K562 (cell line): ENCODE measurements around the gene TFF1. TPM values are rescaled to one million over a fixed set of nuclear protein-coding genes. Genes with fewer than 3 reads are reported as not detected.

Experiments used
- ARID1B ChIP-seq: fragments of 450-650 bp; IDR thresholded peaks from 2 replicates; pipeline ENCODE4 v1.6.1; 2016; ENCODE audit warnings: antibody characterized with exemption, mild to moderate bottlenecking, inconsistent platforms
- ARID3A ChIP-seq: IDR thresholded peaks from 2 replicates; pipeline ENCODE4 v1.6.1; 2012; ENCODE audit warnings: low read depth, low read length, improper control_type of control experiment, borderline replicate concordance
- BRD9 ChIP-seq: fragments of 450-650 bp; IDR thresholded peaks from 2 replicates; pipeline ENCODE4 v1.6.1; 2018; ENCODE audit warnings: low read depth; ENCODE audit not compliant: partially characterized antibody
- CUX1 ChIP-seq: fragments of 200-800 bp; sonication (Bioruptor generic); IDR thresholded peaks from 2 replicates; pipeline ENCODE4 v1.6.1; 2016; ENCODE audit warnings: missing genetic modification characterization, missing compliant biosample characterization
- EP300 ChIP-seq: IDR thresholded peaks from 2 replicates; pipeline ENCODE4 v1.6.1; 2012; ENCODE audit warnings: low read length, improper control_type of control experiment
- FOXM1 ChIP-seq, 2 experiments: fragments of 450-650 bp in 1 of 2; sonication (generic) in 1 of 2; formaldehyde crosslinking in 1 of 2; IDR thresholded peaks; 2 replicates each; pipeline versions ENCODE4 v1.6.1 to v1.9.0; 2017 to 2022; ENCODE audit warnings: low read depth in 2 of 2, mild to moderate bottlenecking in 2 of 2, missing genetic modification reagents in 1 of 2, moderate library complexity in 1 of 2
- HDAC2 ChIP-seq: fragments of 450-650 bp; IDR thresholded peaks from 2 replicates; pipeline ENCODE4 v1.6.1; 2016; ENCODE audit warnings: mild to moderate bottlenecking
- HEY1 ChIP-seq: fragments of 250-450 bp; sonication (Bioruptor Pico); IDR thresholded peaks from 2 replicates; pipeline ENCODE4 v1.5.0; 2020; ENCODE audit warnings: mild to moderate bottlenecking, moderate library complexity, borderline replicate concordance
- HMG20B ChIP-seq: fragments of 250-450 bp; sonication (Bioruptor Pico); IDR thresholded peaks from 2 replicates; pipeline ENCODE4 v1.5.0; 2021; ENCODE audit warnings: mild to moderate bottlenecking
- ID3 ChIP-seq, 2 experiments: fragments of 250-450 bp in 1 of 2; fragments of 450-650 bp in 1 of 2; sonication (Bioruptor Pico) in 1 of 2; IDR thresholded peaks; 2 replicates each; pipeline versions ENCODE4 v1.6.1 to v1.8.0; 2016 to 2021; ENCODE audit warnings: mild to moderate bottlenecking in 2 of 2, moderate library complexity in 2 of 2, missing compliant biosample characterization in 1 of 2, missing genetic modification characterization in 1 of 2
- JUN ChIP-seq, 2 experiments: sonication (generic) in 1 of 2; formaldehyde crosslinking in 1 of 2; IDR thresholded peaks; 2 replicates each; pipeline versions ENCODE4 v1.6.1 to v1.8.0; 2012 to 2022; ENCODE audit warnings: borderline replicate concordance in 2 of 2, mild to moderate bottlenecking in 2 of 2, improper control_type of control experiment in 1 of 2, low read depth in 1 of 2, low read length in 1 of 2, missing genetic modification reagents in 1 of 2
- L3MBTL2 ChIP-seq: fragments of 450-650 bp; IDR thresholded peaks from 2 replicates; pipeline ENCODE4 v1.6.1; 2016; ENCODE audit warnings: mild to moderate bottlenecking, moderate library complexity
- MBD2 ChIP-seq: sonication (generic); IDR thresholded peaks from 2 replicates; pipeline ENCODE4 v1.6.1; 2016; ENCODE audit warnings: low read depth, borderline replicate concordance
- RCOR1 ChIP-seq, 2 experiments: IDR thresholded peaks; 2 replicates each; pipeline ENCODE4 v1.6.1; 2012; ENCODE audit warnings: low read depth in 2 of 2, low read length in 2 of 2, borderline replicate concordance in 1 of 2, improper control_type of control experiment in 1 of 2
- SPI1 ChIP-seq: IDR thresholded peaks from 2 replicates; pipeline ENCODE4 v1.6.1; 2011; ENCODE audit warnings: low read depth, low read length, control low read depth, borderline replicate concordance
- ZFP36 ChIP-seq: fragments of 150-350 bp; IDR thresholded peaks from 2 replicates; pipeline ENCODE4 v1.6.1; 2018; ENCODE audit warnings: low read length, low read depth; ENCODE audit not compliant: partially characterized antibody
- ZKSCAN8 ChIP-seq: fragments of 200-800 bp; sonication (Bioruptor generic); IDR thresholded peaks from 2 replicates; pipeline ENCODE4 v1.6.1; 2016; ENCODE audit warnings: missing genetic modification characterization, missing compliant biosample characterization
- ZNF436 ChIP-seq: fragments of 250-450, 450-650 bp; sonication (Bioruptor Pico); formaldehyde crosslinking; IDR thresholded peaks from 2 replicates; pipeline ENCODE4 v1.7.0; 2020; ENCODE audit warnings: mild to moderate bottlenecking
- polyA plus RNA-seq, 8 experiments: library from polyadenylated mRNA; depleted of rRNA in 4 of 8; stranded (reverse) in 5 of 8; unstranded in 3 of 8; fragments of >200 nt; fragmentation: Nextera tagmentation in 2 of 8; fragmentation: Illumina TruSeq in 1 of 8; extraction: Ambion mirVana in 2 of 8; extraction: Trizol in 1 of 8; gene quantifications; 2 replicates each; pipeline versions ENCODE4 v1.2.1 to v1.2.3, GENCODE V29; 2011 to 2014; ENCODE audit warnings: inconsistent platforms in 1 of 8, missing spikeins in 1 of 8
- total RNA-seq, 7 experiments: library from RNA; depleted of rRNA in 6 of 7; stranded (reverse); fragments of >200 nt in 6 of 7; fragmentation: Illumina TruSeq in 2 of 7; extraction: Trizol in 2 of 7; gene quantifications; 2 replicates each; pipeline versions ENCODE4 v1.2.1 to v1.2.3, GENCODE V29; 2011 to 2021; ENCODE audit warnings: low replicate concordance in 1 of 7

The TFF1 gene
- total and polyA plus RNA-seq, 9 of the 15 experiments (the other 6 are each of a cell fraction or from before 2014, with no cell fraction given): 0.31 TPM; not detected in 8

GRCh38 chr21:42403611-42404231 lies 37.4 kb upstream of the TFF1 start, which contains the start of gene UBASH3A (continued):
- peak; percentile 90; the same call in 1 of the 2 replicates for TF ChIP-seq ARID3A
- 0 out of 2 replicates have a peak, but pooled peaks have one; percentile 64 for TF ChIP-seq CUX1 (CRISPR knock-in tag)
- no peak for TF ChIP-seq ZNF436 (CRISPR knock-in tag)
- no peak for TF ChIP-seq HMG20B (CRISPR knock-in tag)
- peak; percentile 59; the same call in 1 of the 2 replicates for TF ChIP-seq MBD2
- TF ChIP-seq ID3 (CRISPR knock-in tag; IDR thresholded peaks at IDR 0.05): no peak
- peak; percentile 44; the same call in 1 of the 2 replicates for TF ChIP-seq ID3 (tag; IDR thresholded peaks at IDR 0.05)
- TF ChIP-seq L3MBTL2: peak; percentile 44; the same call in 1 of the 2 replicates
- TF ChIP-seq ZFP36: peak; percentile 26
- TF ChIP-seq ARID1B: peak; percentile 96
- TF ChIP-seq JUN (IDR thresholded peaks at IDR 0.05; ENCODE audit: borderline replicate concordance, low read depth, low read length): no peak
- TF ChIP-seq JUN (CRISPR knock-in tag; IDR thresholded peaks at IDR 0.05; ENCODE audit: borderline replicate concordance): no peak
- peak; percentile 84 for TF ChIP-seq EP300
- no peak for TF ChIP-seq HEY1 (CRISPR knock-in tag)
- TF ChIP-seq ZKSCAN8 (CRISPR knock-in tag): peak; percentile 75; the same call in 1 of the 2 replicates
- peak; percentile 64 to 77; a peak in 3 of 4 replicates for TF ChIP-seq RCOR1 (IDR thresholded peaks at IDR 0.05; ENCODE audit: borderline replicate concordance in 1 of 2, low read depth in 2 of 2, low read length in 2 of 2)
- peak; percentile 89 for TF ChIP-seq FOXM1 (IDR thresholded peaks at IDR 0.05; ENCODE audit: low read depth)
- no peak for TF ChIP-seq FOXM1 (CRISPR knock-in tag; IDR thresholded peaks at IDR 0.05; ENCODE audit: low read depth)
- TF ChIP-seq HDAC2: peak; percentile 92
- TF ChIP-seq BRD9: peak; percentile 73
- no peak for TF ChIP-seq SPI1
